SIG-M5 treated with dmso at 0.1 percent for 504 hours (cell line): ENCODE data around the gene HTT-AS.
"Not testable (repeated sequence)": the region's sequence is repeated elsewhere in the genome, so short reads cannot be mapped to it uniquely, and the experiment has no call there.

Experiments
- DNase-seq: peaks from one replicate; lab custom pipeline; 2025; ENCODE audit not compliant: unreplicated experiment; lab: John Stamatoyannopoulos, UW

The HTT-AS gene

GRCh38 chr4:3074078-3074845 lies at the start of gene HTT-AS, which contains the start of gene HTT:
Gene HTT-AS (minus strand): TSS chr4:3074538.
Gene HTT (plus strand): TSS chr4:3074681. CDS start chr4:3074826, 145 bp downstream.
- DNase-seq: peak; percentile 83

GRCh38 chr4:3123181-3123671 lies 48.9 kb upstream of the HTT-AS start:
- DNase-seq: no peak

DNA sequence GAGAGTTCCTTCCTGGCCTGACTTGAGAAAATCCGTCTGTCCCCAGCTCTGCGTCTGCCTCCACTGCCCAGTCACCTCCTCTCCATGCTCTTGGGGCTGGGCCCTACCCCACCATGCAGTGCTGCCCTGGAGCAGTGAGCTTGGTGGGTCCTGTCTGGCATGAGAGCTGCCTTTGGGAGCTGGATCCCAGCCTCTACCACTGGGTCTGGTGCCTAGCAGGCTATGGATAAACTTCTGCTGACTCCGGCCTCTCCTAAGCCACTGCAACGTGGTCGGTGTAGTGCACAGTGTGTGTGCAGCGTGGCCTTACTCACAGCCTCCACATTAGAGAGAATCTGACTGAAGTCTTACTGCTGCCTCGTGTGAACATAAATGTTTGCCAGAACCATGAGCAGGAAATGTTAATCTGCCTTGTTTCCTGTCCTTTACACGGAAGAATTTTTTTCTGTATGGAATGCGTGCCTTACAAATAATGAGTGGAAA lies 47.8 kb upstream of the HTT-AS start:
- no peak for DNase-seq

DNA sequence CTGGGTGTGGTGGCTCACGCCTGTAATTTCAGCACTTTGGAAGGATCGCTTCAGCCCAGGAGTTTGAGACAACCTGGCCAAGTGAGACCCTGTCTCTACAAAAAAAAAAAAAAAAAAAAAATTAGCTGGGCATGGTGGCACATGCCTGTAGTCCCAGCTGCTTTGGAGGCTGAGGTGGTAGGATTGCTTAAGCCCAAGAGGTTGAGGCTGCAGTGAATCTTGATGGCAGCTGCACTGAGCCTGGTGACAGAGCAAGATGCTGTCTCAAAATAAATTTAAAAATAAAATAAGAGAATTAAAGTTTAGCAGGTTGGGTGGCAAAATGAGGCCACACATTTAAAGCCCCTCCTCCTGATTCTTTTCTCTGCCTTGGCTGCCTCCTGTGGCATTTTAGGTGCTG lies 47.3 kb upstream of the HTT-AS start:
- DNase-seq: no peak

GRCh38 chr4:3121110-3121509 lies 46.8 kb upstream of the HTT-AS start:
- no peak for DNase-seq

GRCh38 chr4:3119464-3119863 lies 45.1 kb upstream of the HTT-AS start:
- no peak for DNase-seq

- no peak for DNase-seq
These were observed 44.0 kb upstream of the HTT-AS start for GRCh38 chr4:3118312-3118711.

GRCh38 chr4:3116955-3117354 lies 42.6 kb upstream of the HTT-AS start:
- no peak for DNase-seq

DNA sequence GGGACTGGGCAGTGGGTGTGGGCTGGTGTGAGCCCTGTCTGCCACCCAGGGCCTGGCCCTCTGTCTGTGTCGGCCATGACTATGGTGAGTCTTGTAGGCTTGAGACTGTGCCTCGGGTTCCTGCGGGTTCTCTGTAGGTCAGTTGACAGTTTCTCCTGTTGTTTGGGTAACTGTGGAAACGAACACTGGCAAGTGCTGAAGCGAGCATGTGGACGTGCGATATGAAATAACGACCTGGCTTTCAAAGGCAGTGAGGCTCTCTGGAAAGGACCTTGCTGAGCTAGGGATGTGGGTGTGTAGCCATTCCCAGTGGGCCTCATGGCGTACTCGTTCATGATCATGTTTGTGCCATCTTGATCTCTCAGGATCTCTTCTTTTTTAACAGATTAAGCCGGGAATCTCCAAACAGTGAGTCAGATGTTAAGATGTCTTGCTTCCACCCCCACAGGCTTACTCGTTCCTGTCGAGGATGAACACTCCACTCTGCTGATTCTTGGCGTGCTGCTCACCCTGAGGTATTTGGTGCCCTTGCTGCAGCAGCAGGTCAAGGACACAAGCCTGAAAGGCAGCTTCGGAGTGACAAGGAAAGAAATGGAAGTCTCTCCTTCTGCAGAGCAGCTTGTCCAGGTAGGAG lies 41.4 kb upstream of the HTT-AS start:
- no peak for DNase-seq

GRCh38 chr4:3114377-3114776 lies 40.0 kb upstream of the HTT-AS start:
- DNase-seq: no peak

- DNase-seq: no peak
These were observed 38.5 kb upstream of the HTT-AS start for GRCh38 chr4:3112609-3113469.

DNA sequence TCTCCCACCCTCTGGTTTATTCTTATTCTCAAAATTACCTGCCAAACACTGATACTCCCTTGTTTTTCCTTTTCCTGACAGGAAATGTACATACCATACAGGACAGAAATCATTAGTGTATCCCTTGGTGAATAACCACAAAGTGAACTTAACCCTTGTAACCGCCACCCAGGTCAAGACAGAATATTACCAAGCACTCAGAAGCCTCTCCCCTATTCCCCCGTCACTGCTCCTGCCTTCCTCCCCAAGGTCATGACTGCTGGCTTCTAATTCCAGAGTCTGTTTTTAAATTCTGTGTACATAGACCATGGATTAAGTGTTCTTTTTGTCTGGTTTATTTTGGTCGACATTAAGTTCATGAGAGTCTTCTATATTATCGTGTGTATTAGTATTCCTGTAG lies 37.9 kb upstream of the HTT-AS start:
- DNase-seq: no peak

DNA sequence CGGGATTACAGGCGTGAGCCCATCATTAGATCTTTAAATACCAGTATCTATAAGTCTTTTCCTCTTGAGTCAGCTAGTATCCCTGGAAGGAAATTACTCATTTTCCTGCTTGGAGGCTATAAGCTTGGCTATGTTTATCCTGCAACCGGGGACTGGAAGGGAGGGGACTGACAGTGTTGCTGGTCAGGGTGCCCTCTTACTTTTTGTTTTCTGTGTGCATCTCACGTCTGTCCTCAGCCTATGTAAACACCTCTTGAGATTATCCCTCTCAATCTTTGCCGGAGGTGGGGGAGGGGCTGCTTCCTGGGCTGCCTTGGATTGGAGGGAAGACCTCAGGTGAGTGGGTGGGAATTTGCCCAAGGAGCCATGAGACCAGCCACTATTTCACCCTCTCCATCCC lies 37.1 kb upstream of the HTT-AS start:
- DNase-seq: no peak

DNA sequence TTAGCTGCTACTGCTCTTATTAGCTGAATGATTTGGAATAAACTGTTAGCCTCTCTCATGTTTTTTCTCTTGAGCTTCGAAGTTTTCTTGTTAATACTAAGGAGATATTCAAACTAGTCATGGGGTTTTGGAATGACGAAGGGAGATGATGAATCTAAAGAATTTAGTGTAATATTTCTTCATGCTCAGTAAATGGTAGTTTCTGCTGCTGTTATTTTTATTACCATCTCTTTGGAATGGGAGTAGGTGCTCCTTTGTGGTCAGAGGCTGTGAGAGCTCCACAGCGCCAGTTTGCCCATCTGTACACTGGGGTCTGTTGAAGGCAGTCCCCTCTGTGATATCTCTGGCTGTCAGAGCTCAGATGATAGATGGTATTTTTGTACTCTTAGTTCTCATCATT lies 33.9 kb upstream of the HTT-AS start:
- no peak for DNase-seq

DNA sequence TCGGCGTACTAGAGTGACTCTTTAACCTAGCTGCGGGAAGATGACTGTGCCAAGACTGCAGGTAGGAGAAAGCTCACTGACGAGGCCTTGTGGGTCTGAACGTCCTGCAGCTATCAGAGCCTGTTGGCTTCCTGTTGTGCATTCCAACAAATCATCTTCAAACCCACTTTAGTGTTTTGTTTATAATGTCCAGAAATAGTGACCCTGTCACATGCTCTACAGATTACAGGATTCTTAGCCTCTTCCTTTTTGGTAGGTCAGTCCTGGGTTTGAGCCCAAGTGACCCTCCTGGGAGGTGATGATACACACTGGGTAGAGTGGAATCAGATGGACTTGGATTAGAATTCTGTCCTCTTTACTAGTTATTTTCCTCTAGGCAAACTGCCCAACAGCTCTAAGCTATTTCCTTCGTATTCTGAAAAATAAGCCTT lies 33.4 kb upstream of the HTT-AS start:
- no peak for DNase-seq

DNA sequence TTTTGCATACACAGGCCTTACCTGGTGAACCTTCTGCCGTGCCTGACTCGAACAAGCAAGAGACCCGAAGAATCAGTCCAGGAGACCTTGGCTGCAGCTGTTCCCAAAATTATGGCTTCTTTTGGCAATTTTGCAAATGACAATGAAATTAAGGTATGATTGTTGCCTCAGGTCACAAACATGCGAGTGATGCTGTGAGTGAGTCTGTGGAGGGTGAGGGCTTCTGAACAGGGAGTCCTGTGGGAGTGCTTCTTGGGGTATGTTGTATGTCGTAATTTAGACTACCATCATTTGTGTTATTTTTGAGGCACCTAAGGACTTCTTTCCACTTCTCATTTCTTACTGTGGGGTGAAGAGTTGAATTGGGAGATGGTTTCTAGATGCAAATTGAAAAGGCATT lies 32.9 kb upstream of the HTT-AS start:
- no peak for DNase-seq

GRCh38 chr4:3106339-3107186 lies 32.2 kb upstream of the HTT-AS start:
- DNase-seq: peak; percentile 88

DNA sequence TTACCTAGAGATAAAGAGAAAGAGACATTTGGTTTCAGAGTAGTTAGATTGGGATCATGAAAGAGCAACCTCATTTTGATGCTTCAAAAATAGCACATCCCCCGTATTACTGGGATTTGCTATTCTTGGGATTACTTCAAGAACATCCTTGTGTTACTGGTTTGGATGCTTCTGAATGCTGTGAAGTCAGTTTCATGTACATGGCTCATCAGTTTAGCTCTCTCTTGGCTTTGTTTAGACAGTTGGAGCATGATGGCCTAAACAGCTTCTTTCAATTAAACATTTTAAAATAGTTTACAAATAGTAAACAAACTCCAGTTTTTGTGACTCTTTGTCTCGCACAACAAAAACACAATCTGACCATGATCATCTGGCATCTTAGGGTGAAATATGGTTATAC lies 24.0 kb upstream of the HTT-AS start:
- DNase-seq: no peak

- no peak for DNase-seq
These were observed 21.9 kb upstream of the HTT-AS start for GRCh38 chr4:3096202-3096601.

DNA sequence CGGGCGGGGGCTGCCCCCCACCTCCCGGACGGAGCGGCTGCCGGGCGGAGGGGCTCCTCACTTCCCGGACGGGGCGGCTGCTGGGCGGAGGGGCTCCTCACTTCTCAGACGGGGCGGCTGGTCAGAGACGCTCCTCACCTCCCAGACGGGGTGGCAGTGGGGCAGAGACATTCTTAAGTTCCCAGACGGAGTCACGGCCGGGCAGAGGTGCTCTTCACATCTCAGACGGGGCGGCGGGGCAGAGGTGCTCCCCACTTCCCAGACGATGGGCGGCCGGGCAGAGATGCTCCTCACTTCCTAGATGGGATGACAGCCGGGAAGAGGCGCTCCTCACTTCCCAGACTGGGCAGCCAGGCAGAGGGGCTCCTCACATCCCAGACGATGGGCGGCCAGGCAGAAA lies 20.4 kb upstream of the HTT-AS start:
- DNase-seq: not testable (repeated sequence)
